GM19452 (cell line): ENCODE data around the gene ARFRP1.
"Not testable (repeated sequence)": the region's sequence is repeated elsewhere in the genome, so short reads cannot be mapped to it uniquely, and the experiment has no call there.

Experiments used
- ATAC-seq: cut with Tn5 transposase; IDR thresholded peaks from one replicate; pipeline ENCODE4 v1.9.1; 2021; ENCODE audit not compliant: unreplicated experiment

The ARFRP1 gene

GRCh38 chr20:63657937-63658748 is 49.6 kb downstream of the ARFRP1 start, which contains the start of gene RTEL1:
Gene RTEL1 (plus strand): TSS chr20:63658312. CDS start chr20:63659403, 1,091 bp downstream.
- ATAC-seq = peak; percentile 84

DNA sequence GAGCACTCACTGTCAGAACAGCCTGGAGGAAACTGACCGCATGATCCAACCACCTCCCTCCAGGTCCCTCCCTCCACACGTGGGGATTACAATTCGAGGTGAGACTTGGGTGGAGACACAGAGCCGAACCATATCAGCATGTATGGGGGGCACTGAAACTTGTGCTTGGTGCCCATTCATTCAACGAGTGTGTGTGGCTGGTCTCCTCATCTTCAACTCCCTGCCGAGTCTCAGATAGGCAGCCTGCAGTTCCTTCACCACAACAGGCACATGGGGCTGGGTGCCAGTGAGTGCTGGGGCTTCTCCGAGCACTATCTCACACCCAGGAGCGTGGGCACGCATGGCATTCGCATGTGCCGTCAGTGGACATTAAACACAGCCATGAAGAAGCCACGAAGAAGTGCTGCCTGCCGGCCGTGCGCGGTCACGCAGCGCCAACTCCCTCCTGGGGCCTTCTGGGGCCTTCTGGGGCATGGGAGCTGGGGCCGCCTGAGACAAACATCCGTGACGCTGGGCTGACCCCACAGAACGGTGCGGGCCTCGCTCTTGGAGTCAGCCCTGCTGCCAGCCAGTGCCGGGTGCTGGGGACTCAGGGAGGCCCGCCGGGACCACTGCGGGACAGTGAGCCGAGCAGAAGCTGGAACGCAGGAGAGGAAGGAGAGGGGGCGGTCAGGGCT is 50.4 kb downstream of the ARFRP1 start:
- ATAC-seq = no peak

GRCh38 chr20:63656451-63656850 is 51.3 kb downstream of the ARFRP1 start:
- ATAC-seq = no peak

DNA sequence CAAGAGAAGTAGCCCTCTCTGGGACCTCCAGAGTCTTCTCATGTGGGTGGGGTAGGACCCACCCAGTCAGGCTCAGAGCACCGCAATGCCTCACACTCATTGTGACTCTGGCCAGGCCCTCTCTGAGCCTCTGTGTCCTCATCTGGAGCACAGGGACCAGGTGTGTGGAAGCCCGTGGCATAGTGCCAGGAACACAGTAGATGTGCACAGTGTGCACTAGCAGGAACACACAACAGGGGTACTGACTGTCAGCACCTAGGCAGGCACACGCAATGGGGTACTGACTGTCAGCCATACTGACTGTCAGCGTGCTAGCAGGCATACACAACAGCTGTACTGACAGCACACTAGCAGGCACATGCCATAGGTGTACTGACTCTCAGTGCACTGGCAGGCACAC is 52.5 kb downstream of the ARFRP1 start:
- no peak for ATAC-seq

GRCh38 chr20:63653974-63654668 is 53.7 kb downstream of the ARFRP1 start:
- no peak for ATAC-seq

- ATAC-seq = no peak
Observed at GRCh38 chr20:63653041-63653973, 54.5 kb downstream of the ARFRP1 start, which contains the start of gene STMN3. Gene STMN3 (minus strand): TSS chr20:63653424. CDS start chr20:63653345, 79 bp downstream.

DNA sequence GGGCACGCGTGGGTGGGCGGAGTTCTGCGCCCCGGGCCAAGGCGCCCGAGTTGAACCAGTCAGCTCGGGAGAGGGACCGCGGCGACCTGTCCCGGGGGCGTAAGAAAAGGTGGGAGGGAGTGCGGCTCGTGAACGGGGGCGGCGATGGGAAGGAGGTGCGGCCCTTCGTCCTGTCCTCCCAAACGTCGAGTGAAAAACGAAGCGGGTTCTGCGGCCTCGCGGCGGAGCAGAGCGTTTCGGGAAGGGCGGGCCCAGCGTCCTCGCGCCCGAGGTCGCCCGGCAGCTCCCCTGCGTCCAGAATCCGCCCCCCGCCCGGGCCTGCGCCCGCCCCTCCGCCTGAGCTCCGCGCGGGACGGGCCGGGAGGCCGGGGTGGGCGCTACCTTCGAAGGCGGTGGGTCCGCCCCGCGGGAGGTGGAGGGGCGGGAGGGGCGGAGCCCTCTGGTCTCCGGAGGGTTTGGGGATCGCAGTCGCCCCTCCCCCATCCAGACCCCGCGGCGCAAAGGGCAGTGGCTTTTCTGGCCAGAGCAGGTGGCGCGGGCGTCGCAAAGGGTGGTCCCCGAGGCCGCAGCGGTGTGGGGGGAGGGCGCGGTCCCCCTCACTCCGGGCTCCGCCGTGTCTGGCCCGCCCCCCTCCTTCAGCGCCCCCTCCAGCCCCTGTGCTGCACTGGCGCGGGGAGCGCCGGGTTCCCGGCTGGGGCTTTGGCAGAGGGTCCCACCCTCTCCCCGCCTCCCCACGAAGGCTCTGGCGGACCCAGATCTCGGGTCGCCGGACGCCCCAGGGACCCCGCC is 55.4 kb downstream of the ARFRP1 start:
- no peak for ATAC-seq

DNA sequence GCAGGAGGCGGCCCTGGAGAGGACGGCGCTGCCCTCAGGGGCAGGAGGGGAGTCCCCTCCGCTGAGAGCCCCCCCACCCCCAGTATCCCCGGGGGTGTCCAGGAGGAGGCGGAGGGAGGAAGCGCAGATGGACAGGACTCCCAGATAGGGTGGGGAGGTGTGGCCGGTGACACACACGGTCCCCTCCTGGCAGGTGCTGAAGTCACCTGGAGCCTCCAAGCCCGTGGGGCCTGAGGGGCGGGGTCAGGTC is 55.9 kb downstream of the ARFRP1 start:
- no peak for ATAC-seq

DNA sequence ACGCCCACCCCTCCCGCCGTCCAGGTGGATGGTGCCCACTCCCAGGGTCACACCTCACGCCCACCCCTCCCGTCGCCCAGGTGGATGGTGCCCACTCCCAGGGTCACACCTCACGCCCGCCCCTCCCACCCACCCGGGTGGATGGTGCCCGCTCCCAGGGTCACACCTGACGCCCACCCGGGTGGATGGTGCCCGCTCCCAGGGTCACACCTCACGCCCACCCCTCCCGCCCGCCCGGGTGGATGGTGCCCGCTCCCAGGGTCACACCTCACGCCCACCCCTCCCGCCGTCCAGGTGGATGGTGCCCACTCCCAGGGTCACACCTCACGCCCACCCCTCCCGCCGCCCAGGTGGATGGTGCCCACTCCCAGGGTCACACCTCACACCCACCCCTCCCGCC is 57.3 kb downstream of the ARFRP1 start:
- ATAC-seq = not testable (repeated sequence)

- no peak for ATAC-seq
Observed at GRCh38 chr20:63648895-63649589, 58.7 kb downstream of the ARFRP1 start.
